Head of caudate nucleus (tissue), 42 donors: ENCODE data around the gene NR3C2.

Source experiments
- DNase-seq, 42 donors: peaks; one replicate each; pipeline versions ENCODE4 v3.0.0 to v3.0.0-alpha.2; 2020 to 2021; ENCODE audit warnings: mixed read lengths in 7 of 42
- intact Hi-C: fragments of 100-400 bp; cut with DNase I; formaldehyde crosslinking; loops from one replicate; pipeline ENCODE4 v1.15.0; 2022

The NR3C2 gene

DNA sequence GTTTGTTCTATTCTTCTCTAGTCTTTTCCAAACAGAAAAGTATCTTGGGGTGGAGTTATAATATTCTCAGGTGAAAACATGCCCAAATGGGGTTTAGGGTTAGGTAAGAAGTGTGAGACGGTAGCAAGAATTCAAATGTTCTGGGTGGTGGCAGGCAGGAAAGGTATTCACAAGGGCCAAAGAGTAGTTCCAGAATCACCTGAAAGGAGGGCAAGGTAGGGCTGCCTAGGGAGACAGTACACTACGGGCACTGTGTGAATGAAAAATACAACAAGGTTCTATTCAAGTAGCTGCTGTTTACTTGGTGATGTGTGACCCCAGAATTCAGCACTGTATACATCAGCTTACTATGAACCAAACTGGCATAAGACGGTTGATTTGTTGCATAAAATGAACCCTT lies 51.9 kb downstream of the NR3C2 start:
- intact Hi-C loops = no loop called here
- no peak for DNase-seq

DNA sequence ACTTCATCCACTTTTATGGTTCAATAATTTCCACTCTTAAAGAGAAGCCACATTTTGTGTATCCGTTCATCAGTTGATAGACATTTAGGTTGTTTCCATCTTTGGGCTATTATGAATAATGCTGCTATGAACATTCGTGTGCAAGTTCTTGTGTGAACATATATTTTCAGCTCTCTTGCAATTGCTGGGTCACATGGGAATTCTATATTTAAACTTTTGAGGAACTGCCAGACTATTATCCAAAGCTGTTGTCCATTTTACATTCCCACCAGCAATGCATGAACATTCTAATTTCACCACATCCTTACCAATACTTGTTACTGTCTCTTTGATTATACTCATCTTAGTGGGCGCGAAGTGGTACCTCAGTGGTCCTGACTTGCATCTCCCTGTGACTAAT lies 61.9 kb downstream of the NR3C2 start:
- no peak for DNase-seq
- intact Hi-C loops = no loop called here

DNA sequence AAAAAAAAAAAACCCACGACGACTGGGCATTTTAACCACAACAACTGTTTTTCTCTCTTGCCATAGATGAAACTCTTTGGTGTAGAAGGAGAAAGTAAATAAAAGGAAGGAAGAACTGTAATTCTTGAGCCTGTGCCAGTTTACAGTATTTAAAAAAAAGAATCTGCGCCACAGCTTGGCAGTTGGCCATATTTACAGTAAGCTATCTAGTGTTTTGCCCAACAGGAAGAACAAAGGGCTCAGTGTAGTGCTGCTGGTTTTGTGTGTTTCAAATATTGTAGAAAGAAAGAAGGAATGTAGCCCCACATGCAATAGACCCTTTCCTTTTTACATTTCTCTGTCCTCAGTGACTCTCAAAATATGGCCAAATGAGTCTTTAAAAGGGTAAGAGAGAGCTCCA lies 66.1 kb downstream of the NR3C2 start:
- intact Hi-C loops = no loop called here
- peak in 2 of 42 donors; percentile 18 to 31 for DNase-seq

DNA sequence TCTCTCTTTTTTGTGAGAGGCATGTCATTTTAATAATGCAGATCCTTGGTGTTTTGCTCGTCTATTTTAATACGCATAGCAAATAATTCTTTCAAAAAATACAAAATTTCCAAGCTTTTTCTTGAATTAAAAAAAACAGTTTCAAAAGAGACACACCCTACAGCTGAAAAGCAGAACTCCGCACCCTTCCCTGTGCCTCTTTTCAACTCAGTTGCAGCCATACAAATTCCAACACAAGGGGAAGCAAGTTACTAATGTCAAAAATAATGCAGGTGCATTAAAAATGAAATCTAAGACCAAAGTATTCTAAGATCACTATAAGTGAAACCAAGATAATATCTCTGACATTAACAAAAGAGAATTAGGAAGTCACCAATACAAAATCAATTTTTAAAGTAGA lies 66.6 kb downstream of the NR3C2 start:
- intact Hi-C loops = no loop called here
- DNase-seq = no peak

DNA sequence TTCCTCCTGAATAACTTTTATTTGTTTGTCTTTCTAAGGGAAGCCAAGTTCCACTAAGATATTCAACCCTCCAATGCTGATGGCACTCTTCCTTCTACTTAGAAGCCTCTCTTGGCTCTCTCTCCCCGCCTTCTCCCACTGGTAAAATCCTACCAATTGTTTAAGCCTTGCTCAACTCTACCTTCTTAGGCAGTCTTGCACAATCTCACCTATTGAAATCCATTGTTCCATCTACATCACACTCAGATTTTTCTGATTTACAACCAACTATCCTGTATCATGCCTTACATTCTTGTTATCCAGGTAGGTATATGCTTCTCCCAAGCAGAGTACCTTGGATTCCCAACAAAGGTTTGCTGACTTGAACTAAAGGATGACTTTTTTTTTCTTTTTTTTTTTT lies 69.1 kb downstream of the NR3C2 start:
- intact Hi-C loops = no loop called here
- no peak for DNase-seq

DNA sequence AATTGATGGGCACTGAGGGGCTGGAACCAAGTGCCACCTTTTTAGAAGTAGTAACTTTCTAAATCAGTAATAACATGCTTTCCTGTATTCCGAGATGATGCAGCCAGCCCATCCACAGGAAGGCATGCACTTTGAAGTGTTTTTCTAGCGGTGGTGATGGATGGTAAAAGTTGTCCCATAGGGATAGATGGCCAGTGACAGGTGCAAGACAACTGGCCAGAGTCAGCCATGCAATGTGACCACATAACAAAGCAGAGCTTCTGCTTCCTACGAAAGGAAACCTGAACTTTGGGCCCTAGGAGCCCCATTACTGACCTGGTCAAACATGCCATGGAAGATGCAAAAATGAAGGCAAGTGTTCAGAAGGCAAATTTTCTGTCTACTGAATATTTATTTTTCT lies 72.3 kb downstream of the NR3C2 start:
- DNase-seq = no peak
- intact Hi-C loops = no loop called here

DNA sequence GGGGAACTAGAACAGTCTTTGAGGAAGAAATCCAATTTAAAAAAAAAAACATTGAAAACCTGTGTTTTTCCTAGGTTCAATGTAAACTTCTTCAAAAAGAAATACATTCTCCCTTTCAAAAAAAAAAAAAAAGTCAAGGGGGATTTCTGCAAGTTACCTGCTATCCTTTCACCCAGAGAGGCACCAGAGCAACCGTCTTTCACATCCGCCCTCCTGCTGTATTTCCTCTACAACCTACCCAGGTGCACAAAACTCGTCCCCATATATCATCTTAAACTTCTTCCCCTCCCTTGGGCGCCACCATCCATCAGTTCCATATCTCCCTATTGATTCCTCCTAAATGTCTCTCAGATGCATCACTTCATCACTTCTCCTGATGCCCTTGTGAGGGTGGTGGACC lies 74.5 kb downstream of the NR3C2 start:
- intact Hi-C loops = no loop called here
- no peak for DNase-seq

DNA sequence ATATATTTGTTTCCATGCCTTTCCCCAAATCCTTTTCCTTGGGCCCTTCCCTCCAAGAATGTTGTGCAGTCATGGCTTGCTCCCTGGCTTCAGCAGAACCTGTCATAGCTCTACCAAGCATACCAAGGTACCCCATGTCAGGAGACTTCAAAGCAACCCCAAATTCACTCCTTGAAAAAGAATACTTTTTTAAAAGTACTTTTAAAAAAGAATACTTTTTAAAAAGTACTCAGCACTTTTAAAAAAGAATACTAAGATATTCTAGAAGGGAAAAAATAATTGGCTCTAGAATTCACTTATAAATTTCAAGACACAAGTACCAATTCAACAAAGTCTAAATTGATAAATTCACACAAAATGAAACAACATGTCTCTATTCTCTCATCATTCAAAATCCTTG lies 76.0 kb downstream of the NR3C2 start:
- DNase-seq = no peak
- intact Hi-C loops = no loop called here

DNA sequence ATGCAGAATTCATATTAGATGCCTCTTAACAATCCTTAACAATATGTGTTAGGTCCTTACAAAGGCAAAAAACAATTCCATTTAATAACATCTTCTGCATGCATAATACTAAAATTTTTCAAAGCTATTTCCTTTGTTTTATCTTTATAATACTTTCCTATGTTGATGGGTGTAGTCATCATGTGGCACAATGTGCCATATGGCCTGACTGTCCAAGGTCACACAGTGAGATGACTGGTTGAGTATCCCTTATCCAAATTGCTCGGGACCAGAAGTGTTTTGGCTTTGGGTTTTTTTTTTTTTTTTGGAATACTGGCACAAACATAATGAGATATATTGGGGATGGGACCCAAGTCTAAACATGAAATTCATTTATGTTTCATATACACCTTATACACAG lies 77.7 kb downstream of the NR3C2 start:
- DNase-seq = no peak
- intact Hi-C loops = no loop called here

DNA sequence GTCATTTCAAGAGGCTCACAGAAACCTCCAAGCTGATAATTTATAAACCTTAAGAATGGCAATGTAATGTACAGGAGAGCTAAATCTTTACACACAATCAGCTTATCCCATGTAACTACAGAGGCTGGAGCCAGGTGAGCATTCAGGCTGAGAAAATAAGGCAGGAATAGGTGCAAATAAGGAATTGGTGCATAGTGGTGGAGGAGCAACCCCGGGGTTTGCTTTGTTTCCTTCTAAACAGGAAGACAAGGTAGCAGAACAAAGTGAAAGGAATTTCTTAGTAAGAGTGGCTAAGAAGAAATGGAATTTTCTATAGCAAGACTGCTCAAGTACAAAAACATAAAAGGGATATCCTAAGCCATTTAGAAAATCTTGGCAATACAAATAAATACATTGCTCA lies 82.4 kb downstream of the NR3C2 start:
- intact Hi-C loops = no loop called here

DNA sequence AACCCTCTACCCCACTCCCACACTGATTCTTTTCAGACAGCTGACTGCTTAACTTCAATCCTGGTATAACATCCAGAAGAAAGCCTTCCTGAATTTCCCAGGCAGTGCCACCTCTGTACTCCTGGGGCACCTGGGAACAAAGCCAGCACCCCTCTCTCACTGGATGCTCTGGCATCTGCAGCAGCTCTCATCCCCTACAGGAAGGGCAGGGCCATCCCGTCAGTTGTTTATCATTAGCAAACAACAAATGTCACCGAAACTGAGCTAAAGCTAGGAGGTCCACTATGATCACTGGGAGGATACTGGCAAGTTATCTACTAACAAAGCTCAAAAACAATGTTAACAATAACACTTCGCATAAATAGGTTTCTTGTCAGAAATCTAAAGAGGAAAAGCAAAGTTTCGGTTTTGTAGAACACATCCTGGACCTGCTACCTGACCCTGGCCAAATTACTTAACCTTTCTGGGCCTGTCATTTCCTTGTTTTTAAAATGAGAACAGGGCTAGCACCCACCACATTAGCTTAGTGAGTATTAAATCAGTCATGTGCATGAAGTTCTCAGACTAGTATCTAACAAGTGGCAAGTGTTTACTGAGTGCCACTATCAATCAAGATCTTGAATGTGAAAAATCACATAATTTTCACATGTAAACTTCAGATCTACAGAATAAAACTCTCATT lies 86.6 kb downstream of the NR3C2 start:
- intact Hi-C loops = no loop called here
- DNase-seq = no peak

More for the DNA sequence above, 82.4 kb downstream of the NR3C2 start:
- DNase-seq = no peak

DNA sequence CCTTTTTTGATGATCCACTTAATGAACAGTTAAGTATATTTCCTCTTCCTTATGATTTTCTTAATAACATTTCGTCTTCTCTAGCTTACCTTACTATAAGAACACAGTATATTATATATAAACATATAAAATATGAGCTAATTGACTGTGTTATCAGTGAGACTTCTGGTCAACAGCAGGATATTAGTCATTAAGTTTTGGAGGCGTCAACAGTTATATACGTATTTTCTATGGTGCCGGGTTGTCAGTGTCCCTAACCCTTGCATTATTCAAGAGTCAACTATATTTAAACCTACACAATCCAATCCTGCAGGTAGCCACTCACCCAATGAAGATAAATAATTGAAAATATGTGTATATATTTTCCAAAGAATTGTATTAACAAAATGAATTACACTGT lies 88.0 kb downstream of the NR3C2 start:
- no peak for DNase-seq
- intact Hi-C loops = no loop called here

DNA sequence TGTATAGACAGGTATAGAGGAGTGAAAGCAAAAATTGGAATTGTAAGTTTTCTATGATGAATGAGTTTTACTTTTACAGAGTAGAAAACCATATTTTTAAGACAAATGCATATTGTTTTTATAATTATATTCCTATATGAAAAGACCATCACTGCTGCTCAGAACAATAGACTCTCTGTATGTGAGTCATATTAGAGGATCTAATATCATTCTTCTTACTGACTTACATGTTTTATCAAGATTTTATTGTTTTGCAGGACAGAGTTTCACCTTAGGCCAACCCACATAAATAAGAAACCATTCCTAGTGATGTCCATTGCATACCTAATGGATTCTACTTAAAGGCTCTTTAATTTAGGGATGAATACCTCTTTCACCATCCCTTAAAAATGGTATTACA lies 88.6 kb downstream of the NR3C2 start:
- DNase-seq = no peak
- intact Hi-C loops = no loop called here

DNA sequence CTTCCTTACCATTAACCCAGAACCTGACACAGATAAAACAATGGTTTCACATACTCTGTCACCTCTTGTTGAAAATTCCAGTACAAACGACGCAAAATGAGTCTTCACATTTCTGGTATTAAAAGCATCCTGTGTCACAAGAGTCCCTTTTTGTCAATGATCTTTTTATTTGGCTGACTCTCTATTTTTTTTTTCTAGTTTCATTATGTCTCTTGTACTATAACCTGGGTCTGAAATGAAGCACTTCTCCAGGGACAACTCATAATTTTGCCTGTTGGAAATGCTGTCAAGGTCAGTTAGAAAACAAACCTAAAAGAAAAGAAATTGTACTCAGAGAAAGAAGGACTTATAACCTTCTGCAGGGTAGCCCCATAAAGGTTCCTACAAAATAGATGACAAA lies 93.1 kb downstream of the NR3C2 start:
- intact Hi-C loops = no loop called here

DNA sequence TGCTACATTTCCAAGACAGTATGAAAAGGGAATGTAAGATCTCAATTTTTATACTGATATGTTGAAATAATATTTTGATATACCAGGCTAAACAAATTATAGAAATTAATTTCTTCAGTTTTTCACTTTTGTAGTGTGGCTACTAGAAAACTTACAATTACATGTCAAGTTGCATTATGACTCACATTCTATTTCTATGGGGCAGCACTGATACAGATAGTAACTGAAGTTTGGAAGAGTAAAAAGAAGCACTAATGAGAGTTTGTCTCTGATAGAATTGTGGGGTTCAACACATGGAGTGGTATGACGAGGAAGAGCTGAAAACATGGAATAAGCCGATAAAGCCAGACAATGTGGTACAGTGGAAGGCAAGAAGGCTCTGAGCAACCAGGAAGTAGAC lies 95.6 kb downstream of the NR3C2 start:
- DNase-seq = no peak
- intact Hi-C loops = no loop called here

More for the DNA sequence above, 93.1 kb downstream of the NR3C2 start:
- DNase-seq = no peak

DNA sequence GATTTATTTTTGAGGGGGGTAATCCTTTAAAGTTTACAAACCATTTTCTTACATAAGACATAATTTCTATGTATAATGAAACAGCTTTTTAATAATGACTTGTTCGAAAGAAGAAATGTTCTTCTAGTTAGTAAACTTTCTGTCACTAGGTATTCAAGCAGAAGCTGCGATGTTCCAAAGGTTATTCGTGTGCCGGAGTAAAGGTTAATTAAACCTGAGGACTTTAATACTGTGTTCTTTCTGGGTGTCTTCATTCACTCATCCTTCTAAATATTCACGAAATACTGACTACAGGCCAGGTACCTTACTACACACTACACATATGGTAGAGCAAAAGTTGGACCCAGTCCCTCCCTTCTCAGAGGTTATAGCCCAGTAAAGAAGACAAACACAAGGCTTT lies 96.7 kb downstream of the NR3C2 start:
- DNase-seq = no peak
- intact Hi-C loops = no loop called here

DNA sequence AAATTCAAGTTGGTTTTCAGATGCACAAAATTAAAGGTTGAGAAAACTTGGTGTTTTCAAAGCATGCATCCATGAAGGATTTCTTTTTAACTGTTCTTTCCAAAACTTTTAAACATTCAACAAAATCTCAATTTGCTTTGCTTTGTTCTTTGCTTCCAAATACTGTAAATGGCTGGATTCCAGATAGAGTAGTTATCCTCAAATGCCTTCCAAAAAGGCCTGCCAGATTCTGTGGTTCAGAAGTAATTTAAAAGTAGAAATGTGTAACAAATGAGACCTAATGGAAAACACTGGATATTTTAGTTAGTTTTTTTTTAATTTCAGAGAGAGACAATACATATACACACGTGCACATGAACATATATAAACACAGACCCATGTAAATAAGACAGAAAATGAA lies 97.3 kb downstream of the NR3C2 start:
- intact Hi-C loops = no loop called here
- DNase-seq = no peak

DNA sequence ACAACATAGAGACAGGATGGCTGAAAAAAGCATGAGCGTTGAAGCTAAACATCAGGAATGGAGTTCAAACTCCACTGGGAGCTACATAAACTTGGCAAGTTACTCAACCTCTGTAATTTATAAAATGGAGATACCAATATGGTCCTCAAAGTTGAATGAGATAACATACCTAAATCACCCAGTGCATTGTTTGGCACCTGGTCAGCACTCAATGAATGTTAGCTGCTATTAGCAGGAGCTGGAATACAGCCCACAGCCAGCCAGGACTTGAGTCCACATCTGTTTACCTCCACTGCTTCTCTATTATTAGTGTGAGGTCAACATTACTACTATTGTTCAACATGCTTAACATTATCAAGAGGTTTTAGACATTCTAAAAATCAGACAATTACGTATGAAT lies 97.9 kb downstream of the NR3C2 start:
- DNase-seq = no peak

DNA sequence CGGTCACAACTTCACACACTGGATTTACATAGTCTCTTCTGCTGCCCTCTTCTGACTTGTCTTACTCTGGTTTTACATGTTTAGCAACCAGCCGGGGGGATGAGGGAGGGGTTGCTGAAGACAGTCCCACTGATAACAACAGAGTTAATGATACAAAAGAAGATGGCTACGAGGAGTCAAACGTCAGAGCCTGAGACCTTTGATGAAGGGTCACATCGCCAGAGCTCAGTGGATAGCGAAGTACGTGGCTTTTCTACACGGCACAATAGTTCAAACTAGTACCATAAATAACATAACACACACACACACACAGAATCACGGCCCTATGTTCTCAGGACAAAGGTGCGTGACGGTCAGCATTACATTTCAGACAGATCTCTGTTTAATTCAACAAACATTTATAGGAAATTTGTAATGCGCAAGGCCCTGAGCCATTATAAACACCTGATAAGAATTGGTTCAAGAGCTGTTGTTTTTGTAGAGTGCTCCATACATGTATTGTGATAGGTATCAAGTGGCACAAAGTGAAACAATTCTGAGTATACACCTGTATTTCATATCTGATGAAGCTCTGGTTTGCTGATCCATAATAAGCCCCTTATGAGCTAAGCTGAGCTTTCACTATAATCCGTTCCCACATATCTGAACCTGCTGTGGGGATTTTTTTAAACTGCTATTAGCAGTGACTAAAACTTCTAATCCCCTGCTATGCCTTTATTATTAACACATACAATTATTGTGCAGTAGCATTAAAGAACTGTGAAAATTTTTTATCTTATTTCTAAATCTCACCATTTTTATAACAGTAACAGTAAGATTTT lies 100.0 kb downstream of the NR3C2 start:
- intact Hi-C loops = no loop called here

More for the DNA sequence above, 97.9 kb downstream of the NR3C2 start:
- intact Hi-C loops = no loop called here

DNA sequence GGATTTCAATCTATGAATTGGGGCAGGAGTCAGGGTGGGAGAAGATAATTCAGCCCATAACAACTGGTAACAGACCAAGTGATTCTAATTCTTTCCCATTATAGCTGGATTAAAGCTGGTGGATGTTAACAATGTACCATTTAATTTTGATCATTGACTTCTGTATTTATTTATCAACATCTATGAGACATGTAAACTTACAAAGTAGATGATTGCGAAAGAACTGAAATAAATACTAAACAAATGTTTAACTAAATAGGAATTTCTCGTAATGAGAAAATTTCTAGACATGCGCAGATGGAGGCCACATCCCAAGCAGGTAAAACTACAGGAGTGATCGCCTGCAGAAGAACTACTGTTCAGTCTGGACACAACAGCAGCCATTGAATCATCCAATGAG lies 107.1 kb downstream of the NR3C2 start:
- intact Hi-C loops = no loop called here
- DNase-seq = no peak

More for the DNA sequence above, 100.0 kb downstream of the NR3C2 start:
- DNase-seq = no peak

DNA sequence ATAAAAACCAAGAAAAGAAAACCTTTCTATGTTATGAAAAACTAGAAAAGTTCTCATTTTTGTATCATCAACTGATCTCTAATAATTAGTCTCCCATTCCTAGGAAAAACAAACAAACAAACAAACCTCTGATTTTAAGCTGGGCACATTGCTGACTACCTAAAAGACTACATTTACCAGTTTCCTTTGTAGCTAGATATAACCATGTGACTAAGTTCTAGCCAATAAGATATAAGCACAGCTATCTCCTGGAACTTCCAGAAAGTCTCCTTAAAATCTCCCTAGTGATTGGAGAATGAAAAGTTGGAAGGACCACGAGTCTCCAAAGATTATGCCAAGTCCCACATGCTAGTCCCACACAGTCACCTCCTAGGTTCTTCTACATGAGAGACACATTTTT lies 108.9 kb downstream of the NR3C2 start:
- DNase-seq = no peak
- intact Hi-C loops = no loop called here
